ENCODE data around the gene CFHR2.

GRCh38 chr1:197003132-197003531, 59.6 kb downstream of the CFHR2 start:
- no peak for TF ChIP-seq CTCF (IDR thresholded peaks at IDR 0.05; ENCODE audit: low read depth, low read length, poor library complexity, severe bottlenecking)
- TF ChIP-seq EZH2phosphoT487 (IDR thresholded peaks at IDR 0.05; ENCODE audit: borderline replicate concordance, low read length): no peak
